GM15510 (cell line): ENCODE results near the gene POU2F2.

Source experiments
- POLR2A ChIP-seq: IDR thresholded peaks from 3 replicates; pipeline ENCODE4 v1.6.1; 2011; ENCODE audit warnings: borderline replicate concordance; ENCODE audit not compliant: insufficient read length; ENCODE audit errors: extremely low read depth

The POU2F2 gene

DNA sequence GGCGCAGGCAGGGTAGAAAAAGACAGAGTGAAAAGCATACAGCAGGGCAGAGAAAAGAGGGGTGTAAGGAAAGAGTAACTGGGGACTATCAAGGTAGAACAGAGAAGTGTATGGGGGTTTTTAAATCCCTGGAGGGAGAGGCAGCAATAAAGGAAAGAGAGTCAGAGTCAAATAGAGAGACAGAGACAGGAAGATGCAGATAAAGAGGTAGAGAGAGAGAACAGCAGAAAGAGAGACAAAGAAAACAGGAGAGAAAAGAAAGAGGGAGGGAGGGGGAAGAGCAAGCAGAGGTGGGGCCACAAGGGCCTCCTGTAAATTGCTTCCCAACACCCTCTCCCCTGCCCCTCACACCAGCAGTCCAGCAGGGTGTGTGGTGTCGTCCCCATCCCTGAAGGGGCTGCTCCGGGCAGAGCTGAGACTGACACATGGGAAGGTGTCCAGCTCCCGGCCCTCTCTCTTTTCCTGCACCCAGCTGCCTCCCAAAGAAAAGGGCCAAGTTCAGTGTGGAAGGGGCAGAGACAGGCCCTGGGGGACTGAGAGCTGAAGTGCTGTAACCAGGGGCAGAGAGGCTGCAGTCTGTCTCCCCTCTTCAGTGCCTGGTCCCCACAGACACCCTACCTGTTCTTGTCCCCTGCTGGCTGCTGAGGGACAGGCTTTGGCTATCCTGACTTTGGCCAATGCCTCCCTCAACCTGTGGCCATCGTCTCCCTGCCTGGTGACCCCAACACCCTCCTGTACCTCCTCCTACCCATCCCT lies 17.4 kb upstream of the POU2F2 start:
- no peak for TF ChIP-seq POLR2A

DNA sequence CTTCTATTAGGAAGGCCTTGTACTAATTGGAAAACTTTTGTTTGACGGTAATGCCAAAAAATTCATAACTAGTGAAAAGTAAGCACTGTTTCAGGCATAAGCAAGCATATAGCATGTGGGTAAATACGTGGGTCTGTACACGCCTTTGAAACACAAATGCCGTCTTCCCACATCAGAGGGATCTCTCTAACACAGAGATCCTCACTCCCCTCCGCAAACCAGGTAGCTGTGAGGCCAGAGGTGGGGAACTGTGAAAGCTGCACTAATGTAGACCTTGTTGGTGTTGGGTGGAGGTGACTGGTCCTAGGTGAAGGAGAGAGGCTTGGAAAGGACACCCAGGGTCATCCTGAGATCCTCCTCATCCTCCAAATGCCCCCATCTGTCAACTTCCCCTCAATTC lies 16.0 kb upstream of the POU2F2 start:
- TF ChIP-seq POLR2A = no peak

DNA sequence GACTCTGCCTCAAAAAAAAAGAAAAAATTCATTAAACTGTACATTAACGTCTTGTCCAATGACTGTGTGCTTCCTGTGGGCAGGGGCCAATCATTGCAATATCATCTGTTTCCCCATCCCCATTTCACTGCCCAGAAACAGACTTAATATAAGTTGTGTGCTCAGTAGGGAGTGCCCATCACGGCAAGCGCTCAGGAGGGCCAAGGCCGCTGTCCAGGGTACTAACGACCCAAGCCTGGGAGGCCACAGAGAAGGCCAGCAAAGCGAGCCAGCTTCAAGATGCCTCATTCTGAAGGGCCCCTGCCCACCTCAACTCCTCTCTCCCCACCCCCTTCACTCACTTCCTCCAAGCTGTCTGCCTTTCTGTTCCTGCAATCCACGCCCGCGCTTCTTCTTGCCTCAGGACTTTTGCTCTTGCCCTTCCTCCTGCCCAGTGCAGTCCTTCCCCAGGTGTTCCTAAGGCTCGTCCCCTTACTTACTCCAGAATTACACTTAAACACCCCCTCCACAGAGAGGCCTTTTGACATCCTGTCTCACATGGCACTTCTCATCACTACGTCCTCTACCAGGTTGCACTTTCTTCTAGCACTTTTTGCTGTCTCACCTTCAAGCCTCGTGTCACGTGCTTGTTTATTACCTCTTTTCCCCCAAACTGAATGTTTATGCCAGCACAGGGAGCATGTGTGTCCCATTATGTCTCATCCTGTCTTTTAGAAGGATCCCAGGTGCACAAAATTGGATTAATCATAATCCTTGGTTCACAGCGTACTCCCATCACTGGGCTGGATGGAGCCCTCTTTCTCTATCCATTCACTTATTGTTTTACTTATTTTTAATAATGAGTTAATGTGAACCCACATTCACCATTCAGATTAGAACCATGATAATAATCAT lies 11.3 kb upstream of the POU2F2 start:
- TF ChIP-seq POLR2A = no peak

DNA sequence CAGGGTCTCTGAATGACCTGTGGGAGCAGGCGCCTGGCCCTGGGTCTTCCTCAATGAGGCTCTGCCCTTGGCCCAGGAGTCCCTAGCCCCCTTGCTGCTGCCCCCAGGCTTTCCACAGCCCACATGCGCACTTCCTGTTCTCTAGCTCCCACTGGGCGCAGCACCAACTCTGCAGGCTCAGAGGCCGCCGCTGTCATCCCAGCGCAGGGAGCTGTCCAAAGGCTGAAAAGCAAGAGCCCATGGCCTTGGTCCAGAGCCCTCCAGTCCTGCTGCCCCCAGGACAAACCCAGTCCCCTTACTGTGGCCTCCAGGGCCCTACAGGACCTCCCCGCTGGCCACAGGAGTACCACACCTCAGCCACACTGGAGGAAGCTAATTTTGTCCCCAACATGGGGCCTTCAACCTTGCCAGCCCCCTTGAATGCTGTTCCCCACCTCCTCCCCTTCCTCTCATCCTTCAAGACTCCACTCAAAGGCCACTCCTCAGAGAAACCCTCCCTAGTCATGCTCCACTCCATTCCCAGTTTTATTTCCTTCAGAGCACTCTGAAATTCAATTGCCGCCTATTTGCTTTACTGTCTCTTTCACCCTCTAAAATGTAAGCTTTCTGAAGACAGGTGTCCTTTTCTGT lies 8.0 kb upstream of the POU2F2 start:
- TF ChIP-seq POLR2A = no peak

DNA sequence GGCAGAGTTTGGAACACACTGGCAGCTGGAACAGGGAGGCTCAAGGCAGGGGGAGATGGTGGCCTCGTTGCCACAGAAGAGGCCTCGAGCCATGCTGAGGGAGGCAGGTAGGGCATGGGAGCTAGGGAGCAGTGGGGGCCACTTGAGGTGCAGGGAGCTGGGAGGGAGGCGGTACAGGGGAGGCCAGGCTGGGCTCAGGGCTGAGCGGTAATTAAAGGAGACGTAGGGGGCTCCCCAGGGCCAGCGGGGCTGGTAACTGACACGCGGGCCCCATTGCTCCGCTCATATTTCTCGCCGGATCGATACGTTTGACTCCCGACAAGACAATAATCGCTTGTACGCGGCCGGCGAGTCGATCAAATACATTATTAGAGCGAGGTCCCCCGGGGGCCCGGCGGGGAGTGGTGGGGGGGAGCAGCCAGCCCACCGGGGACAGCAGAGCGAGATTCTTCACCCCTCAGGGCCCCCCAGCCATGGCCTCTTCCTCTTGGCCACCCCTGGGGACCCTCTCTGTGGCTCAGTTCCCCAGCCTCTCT lies 2.4 kb upstream of the POU2F2 start:
- no peak for TF ChIP-seq POLR2A

DNA sequence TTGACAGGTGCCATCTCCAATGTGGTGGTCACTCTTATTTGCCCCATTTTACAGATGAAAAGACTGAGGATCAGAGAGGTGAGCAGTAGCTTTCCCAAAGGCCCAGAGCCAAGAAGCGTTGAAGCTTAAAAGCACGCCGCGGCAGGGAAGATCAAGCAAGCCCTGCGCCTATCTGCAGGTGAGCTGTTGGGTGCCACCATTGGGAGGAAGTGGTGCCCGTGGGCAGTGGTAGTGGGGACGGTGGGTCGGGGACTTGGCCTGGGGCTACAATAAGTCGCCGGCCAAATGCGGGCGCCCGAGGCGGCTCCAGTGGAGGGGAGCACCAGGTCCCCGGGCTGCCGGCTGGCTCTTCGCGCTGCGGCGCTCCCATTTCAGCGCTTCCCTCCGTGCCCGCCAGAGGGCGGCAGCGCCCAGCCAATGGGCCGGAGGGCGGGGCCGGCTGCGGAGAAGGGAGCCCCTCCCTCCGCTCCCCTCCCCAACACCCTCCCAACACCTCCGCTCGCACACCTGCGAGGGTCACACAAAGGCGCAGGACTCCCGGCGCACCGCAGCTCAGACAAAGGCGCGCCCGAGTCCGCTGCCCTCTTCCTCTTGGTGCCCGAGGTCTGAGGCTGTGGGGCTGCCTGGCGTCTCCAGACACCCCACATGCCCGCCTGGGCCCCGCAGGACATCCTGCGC lies 744 bp upstream of the POU2F2 start:
- peak; percentile 21 for TF ChIP-seq POLR2A

DNA sequence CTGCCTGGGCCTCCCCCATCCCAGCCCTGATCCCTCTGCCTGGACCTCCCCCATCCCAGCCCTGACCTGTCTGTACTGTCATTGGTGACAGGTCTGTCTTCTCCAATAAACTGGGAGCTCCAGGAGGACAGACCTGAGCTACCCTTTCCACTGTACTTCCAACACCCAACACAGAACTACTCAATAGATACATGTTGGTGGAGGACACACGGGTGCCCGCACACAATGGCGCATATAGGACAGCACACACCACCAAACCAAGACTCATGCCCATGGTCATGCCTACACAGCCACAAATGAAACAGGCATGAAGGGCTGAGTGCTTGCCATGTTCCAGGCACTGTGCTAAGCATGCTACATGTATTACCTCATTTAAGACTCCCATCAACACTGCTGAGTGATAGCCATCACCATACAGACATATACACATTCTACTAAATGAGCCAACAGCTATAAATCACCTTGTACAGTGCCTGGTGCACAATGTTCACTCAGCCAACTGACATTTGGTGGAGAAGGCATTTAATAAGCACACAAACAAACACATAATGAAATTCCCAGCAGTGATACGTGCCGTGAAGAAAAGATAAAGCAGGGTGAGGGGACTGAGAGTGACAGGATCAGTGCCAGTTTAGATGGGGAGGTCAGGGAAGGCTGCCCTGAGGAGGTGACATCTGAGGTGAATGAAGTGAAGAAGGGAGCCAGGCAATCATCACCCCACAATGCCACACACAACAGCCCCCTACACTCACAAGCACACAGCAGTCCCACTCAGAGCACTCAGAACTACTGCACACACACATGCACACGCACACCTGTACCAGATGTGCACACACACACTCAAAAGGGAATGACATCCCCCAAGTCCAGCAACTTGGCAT lies 857 bp downstream of the POU2F2 start:
- TF ChIP-seq POLR2A = no peak

DNA sequence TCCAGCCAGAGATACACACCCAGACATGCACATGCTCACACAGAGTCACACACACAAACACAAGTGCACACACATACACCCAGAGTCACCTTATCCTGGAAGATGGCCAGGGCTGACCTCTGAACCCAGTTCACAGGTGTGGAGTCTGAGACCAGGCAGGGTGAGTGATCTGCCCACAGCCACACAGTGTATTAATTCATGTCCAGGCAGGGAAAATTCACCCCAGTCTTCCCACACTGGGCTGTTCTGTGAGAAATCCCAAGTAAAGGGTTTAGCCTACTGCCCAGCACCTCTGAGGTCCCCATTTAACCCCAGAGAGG lies 2.0 kb downstream of the POU2F2 start:
- no peak for TF ChIP-seq POLR2A

DNA sequence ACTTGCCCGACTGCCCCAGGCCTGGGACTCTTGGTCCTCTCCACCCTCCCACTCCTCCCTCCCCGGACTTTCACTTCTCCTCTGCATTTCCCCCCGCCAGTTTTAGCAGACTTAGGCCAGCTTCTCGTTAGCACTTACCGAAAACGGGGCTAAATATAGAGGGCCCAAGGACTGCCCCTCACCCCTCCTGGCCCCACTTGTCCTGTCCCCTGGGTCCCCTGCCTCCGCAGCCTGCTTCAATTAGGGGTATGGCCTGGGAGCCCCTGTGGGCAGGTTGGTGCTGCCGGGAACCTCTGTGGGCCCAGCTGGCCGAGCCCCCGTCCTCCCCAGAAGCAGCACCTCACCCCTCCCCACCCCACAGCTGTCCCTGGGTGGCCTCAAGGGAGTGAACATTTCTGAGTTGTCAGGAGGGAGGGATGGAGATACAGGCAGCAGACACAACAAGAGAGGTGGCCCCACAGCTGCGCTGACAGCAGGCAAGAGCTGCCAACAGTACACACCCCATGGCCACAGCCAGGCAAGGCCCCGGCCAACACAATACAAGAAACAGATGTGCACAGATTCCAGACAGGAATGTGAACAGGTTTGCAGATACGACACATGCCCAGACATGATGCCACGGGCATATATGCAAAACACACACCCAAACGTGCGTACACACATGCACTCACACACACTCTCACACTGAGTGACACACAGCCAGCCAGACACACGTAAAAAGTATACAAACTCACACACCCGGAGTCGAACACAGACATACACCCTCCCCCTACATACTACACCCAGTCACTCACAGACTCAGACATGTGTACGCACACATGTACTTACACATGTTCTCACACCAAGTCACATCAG lies 2.6 kb downstream of the POU2F2 start:
- TF ChIP-seq POLR2A = peak; percentile 33

DNA sequence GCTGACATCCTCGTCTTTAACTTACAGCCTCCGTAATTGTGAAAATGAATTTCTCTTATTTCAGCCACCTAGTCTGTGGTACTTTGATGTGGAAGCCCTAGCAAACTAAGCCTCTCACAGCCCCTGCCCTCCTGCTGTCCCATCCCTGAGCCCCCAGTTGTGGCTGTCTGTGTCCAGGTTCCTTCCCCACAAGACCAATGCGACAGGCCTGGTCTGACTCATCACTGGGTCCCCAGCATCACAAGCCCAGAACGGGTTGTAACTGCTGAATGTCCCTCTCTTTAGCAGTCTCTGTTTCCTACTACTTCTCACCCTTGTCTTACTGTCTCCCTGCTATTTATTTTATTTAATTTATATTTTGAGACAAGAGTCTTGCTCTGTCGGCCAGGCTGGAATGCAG lies 5.7 kb downstream of the POU2F2 start:
- TF ChIP-seq POLR2A = no peak

DNA sequence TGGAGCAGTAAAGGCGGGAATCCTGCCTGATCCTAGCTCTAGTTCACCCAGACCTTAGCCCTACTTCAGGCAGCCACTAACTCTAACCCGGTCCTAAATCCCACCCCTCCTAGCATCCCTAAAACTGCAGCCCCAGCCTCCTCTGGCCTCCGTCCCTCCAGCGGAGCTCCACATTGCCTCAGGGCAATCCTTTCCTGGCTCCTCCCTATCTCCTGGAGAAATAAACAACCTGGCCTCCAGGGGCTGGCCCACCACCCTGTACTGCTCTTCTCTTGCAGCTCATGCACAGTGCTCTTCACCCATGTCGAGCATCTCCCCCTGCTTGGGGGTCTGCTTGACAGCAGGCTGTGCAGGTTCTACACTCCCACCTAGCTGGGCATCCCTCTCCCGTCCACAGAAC lies 6.7 kb downstream of the POU2F2 start:
- TF ChIP-seq POLR2A = no peak

DNA sequence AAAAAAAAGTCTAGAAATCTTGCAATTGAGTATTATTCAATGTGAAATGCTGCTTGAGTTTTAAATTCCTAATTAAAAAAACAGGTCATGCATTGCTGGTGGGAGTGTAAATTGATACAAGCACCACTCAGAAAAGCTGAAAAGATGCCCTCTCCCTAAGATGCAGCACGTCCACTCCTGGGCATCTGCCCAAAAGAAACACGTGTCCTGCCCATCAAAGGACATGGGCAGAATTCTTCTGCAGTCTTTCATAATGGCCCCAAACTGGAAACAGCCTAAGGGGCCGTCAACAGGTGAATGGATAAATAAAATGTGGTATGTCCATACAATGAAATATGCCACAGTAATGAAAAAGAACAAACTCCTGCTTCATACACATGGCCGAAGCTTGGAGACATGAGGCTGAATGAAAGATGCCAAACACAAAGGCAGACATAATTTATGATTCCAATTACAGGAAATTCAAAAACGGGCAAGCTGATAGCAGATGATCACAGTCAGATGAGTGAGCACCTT lies 7.8 kb downstream of the POU2F2 start:
- TF ChIP-seq POLR2A = no peak

DNA sequence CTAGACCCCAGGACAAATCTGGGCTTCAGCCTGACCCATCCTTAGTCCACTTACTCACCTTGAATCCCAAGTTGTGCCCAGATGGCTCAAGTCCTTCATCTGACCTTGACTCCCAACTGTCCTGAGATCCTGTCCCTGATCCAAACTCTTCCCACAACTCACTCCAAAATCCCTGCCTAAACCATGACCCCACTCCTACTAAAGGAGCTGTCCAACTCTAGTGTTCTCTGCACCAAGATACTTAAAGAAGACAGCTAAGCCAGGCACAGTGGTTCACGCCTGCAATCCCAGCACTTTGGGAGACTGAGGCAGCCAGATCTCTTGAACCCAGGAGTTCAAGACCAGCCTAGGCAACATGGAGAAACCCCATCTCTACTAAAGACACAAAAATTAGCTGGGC lies 8.5 kb downstream of the POU2F2 start:
- TF ChIP-seq POLR2A = no peak
